ENCODE measurements around the gene ANKRD42. TPM values are rescaled to one million over a fixed set of nuclear protein-coding genes. Genes with fewer than 3 reads are reported as not detected.

ANKRD42 gene
- polyA plus RNA-seq, 1 of the 3 experiments (the other 2 are of a cell fraction): 13.3 TPM

DNA sequence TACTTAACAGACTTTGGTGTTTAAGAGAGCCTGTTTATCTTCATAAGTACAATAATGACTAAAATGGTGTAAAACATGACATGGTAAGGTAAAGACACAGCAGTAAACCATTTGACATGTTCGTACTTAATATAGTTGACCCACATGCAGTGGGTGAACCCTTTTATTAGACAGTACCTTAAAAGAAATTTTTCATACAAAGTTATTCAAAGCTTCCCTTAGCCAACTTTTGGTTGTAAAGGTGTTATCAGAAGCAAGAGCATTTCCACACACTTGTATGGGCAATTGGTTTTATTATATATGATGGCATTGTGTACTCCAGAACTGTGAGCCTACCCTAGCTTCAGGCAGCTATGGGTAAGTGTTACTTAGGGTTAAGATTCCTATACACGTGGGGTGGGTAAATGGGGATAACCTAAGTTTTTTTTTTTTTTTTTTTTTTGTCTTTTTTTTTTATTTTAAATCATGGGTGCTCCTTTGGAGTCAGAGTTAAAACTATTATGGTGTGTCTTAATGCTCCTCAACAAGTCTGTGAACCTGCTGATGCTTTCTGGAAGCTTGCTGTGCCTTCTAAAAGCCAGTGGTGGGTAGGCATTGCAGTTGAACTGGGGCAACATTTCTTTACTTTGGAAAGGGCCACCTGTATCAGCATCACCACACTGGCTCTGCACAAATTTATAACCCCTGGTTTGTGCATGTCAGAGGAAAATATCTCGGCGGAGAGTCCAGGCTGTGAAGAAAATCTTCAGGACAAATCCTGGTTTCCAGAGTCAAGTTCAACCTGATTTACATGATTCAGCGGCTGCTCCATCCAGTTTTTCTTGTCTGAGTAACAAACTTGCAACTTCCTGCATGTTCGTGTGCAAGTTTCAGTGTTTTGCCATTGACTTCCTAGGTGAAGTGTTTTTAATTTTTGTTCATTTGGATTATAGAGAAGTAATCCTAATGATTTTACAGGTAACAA is 33.3 kb upstream of the ANKRD42 start:
- H4K20me1 ChIP-seq (ENCODE audit: insufficient read depth): peaks cover 48% of the 10 kb centered on the region
- peaks cover 15% of the 10 kb centered on the region for H3F3A ChIP-seq (replicated peaks; ENCODE audit: insufficient read depth)
- peaks cover 83% of the 10 kb centered on the region for H3K79me2 ChIP-seq (ENCODE audit: insufficient read depth)
- peaks cover 11 to 16% of the 10 kb centered on the region in 2 experiments; a peak in 3 of 4 replicates for H3K4me1 ChIP-seq (ENCODE audit: control insufficient read depth in 1 of 2, insufficient read depth in 2 of 2, low read depth in 1 of 2, low read length in 1 of 2)
- TF ChIP-seq FOSL2 (IDR thresholded peaks at IDR 0.05; ENCODE audit: borderline replicate concordance, low read depth) (no peak), POLR2AphosphoS5 (IDR thresholded peaks at IDR 0.05; ENCODE audit: low read depth, low read length) (peak; percentile 32; the same call in 1 of the 2 replicates)
- peak overlapping the region; percentile 98; the same call in 1 of the 2 replicates for H3K9ac ChIP-seq
- no peak overlapping the region for H2AFZ ChIP-seq (ENCODE audit: low read depth)
- H3K4me2 ChIP-seq: peak overlapping the region; percentile 91
- no peak for DNase-seq
- 64% methylated on average over 6 of the region's 6 CpGs for WGBS (ENCODE audit: low lambda C conversion rate)
- no peak overlapping the region for H3K27ac ChIP-seq (ENCODE audit: low read depth in 2 of 2, low read length in 1 of 2)
- CTCF ChIA-PET: interaction anchor here (0.7 to 1.4 kb wide), 7 partner anchors 8 to 293 kb away, joined by 3 to 4 read pairs (median 3); partner anchors contain the start of genes ANKRD42 and DDIAS
- POLR2A ChIA-PET: interaction anchor here (0.6 to 0.7 kb wide), 2 partner anchors 21 to 78 kb away, joined by 3 to 4 read pairs; no protein-coding TSS in a partner anchor
- no peaks in the 10 kb centered on the region for H3K9me2 ChIP-seq
- H3K4me3 ChIP-seq (ENCODE audit: low read depth in 2 of 2, low read length in 1 of 2): peak overlapping the region; percentile 92 to 95
- no peaks in the 10 kb centered on the region for H3K9me3 ChIP-seq
- H3K36me3 ChIP-seq (replicated peaks in 1 of 2; ENCODE audit: control insufficient read depth in 1 of 2, insufficient read depth in 2 of 2, low read length in 1 of 2): peaks cover 51 to 59% of the 10 kb centered on the region in 2 experiments
- H3K27me3 ChIP-seq (ENCODE audit: insufficient read depth): no peaks in the 10 kb centered on the region

DNA sequence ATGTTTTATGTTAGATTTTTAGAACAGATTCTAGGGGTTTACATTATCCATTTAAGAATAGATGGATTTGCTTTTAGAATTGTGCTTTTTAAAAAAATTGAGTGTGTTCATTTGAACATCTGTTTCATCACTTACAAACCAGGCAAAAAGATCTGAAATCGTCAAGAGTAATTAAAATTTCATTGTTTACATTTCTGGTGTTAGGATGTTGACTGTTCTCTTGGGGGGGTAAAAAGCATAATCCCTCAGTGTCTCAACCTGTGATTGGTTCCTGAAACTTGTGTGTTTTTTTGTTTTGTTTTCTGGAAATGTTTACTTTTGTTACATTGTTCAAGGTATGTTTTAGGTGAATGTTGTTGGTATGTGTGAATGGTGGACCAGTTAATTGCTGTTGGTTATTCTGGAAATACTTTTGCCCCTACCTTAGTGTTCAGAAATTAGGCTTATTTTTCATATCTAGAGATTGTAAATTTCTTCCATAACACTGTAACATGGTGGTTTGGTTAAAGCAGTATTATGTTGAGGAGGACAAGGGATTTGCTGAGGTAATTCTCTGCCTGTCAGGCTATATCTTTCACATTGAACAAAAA is 31.8 kb upstream of the ANKRD42 start:
- H3F3A ChIP-seq (replicated peaks; ENCODE audit: insufficient read depth): peaks cover 12% of the 10 kb centered on the region
- no peak overlapping the region for H2AFZ ChIP-seq (ENCODE audit: low read depth)
- H4K20me1 ChIP-seq (ENCODE audit: insufficient read depth): peaks cover 48% of the 10 kb centered on the region
- ChIA-PET CTCF (interaction anchor here (0.7 to 0.9 kb wide), 2 partner anchors 235 to 294 kb away, joined by 3 read pairs; no protein-coding TSS in a partner anchor), POLR2A (no interaction called here)
- TF ChIP-seq FOXJ3 (CRISPR knock-in tag; IDR thresholded peaks at IDR 0.05) (no peak), TAF1 (IDR thresholded peaks at IDR 0.05; ENCODE audit: borderline replicate concordance, low read depth, low read length) (no peak), MXI1 (IDR thresholded peaks at IDR 0.05; ENCODE audit: low read depth, low read length) (no peak), EZH2phosphoT487 (IDR thresholded peaks at IDR 0.05; ENCODE audit: borderline replicate concordance, low read depth) (no peak), RXRA (IDR thresholded peaks at IDR 0.05; ENCODE audit: borderline replicate concordance, low read depth) (no peak), FOSL2 (IDR thresholded peaks at IDR 0.05; ENCODE audit: borderline replicate concordance, low read depth) (no peak), MEF2A (IDR thresholded peaks at IDR 0.05; ENCODE audit: borderline replicate concordance, low read depth) (no peak), RAD21 (IDR thresholded peaks at IDR 0.05; ENCODE audit: low read length) (no peak)
- TF ChIP-seq, protein P1, sequence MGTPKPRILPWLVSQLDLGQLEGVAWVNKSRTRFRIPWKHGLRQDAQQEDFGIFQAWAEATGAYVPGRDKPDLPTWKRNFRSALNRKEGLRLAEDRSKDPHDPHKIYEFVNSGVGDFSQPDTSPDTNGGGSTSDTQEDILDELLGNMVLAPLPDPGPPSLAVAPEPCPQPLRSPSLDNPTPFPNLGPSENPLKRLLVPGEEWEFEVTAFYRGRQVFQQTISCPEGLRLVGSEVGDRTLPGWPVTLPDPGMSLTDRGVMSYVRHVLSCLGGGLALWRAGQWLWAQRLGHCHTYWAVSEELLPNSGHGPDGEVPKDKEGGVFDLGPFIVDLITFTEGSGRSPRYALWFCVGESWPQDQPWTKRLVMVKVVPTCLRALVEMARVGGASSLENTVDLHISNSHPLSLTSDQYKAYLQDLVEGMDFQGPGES (IDR thresholded peaks at IDR 0.05; ENCODE audit: low read depth, low read length): no peak
- TF ChIP-seq, protein P2, sequence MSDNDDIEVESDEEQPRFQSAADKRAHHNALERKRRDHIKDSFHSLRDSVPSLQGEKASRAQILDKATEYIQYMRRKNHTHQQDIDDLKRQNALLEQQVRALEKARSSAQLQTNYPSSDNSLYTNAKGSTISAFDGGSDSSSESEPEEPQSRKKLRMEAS (IDR thresholded peaks at IDR 0.05; ENCODE audit: low read depth): no peak
- TF ChIP-seq, protein P3, sequence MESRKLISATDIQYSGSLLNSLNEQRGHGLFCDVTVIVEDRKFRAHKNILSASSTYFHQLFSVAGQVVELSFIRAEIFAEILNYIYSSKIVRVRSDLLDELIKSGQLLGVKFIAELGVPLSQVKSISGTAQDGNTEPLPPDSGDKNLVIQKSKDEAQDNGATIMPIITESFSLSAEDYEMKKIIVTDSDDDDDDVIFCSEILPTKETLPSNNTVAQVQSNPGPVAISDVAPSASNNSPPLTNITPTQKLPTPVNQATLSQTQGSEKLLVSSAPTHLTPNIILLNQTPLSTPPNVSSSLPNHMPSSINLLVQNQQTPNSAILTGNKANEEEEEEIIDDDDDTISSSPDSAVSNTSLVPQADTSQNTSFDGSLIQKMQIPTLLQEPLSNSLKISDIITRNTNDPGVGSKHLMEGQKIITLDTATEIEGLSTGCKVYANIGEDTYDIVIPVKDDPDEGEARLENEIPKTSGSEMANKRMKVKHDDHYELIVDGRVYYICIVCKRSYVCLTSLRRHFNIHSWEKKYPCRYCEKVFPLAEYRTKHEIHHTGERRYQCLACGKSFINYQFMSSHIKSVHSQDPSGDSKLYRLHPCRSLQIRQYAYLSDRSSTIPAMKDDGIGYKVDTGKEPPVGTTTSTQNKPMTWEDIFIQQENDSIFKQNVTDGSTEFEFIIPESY (IDR thresholded peaks at IDR 0.05; ENCODE audit: borderline replicate concordance, low read depth): no peak
- TF ChIP-seq, protein P4, sequence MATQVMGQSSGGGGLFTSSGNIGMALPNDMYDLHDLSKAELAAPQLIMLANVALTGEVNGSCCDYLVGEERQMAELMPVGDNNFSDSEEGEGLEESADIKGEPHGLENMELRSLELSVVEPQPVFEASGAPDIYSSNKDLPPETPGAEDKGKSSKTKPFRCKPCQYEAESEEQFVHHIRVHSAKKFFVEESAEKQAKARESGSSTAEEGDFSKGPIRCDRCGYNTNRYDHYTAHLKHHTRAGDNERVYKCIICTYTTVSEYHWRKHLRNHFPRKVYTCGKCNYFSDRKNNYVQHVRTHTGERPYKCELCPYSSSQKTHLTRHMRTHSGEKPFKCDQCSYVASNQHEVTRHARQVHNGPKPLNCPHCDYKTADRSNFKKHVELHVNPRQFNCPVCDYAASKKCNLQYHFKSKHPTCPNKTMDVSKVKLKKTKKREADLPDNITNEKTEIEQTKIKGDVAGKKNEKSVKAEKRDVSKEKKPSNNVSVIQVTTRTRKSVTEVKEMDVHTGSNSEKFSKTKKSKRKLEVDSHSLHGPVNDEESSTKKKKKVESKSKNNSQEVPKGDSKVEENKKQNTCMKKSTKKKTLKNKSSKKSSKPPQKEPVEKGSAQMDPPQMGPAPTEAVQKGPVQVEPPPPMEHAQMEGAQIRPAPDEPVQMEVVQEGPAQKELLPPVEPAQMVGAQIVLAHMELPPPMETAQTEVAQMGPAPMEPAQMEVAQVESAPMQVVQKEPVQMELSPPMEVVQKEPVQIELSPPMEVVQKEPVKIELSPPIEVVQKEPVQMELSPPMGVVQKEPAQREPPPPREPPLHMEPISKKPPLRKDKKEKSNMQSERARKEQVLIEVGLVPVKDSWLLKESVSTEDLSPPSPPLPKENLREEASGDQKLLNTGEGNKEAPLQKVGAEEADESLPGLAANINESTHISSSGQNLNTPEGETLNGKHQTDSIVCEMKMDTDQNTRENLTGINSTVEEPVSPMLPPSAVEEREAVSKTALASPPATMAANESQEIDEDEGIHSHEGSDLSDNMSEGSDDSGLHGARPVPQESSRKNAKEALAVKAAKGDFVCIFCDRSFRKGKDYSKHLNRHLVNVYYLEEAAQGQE (IDR thresholded peaks at IDR 0.05; ENCODE audit: low read depth, low read length): no peak
- TF ChIP-seq, protein P5, sequence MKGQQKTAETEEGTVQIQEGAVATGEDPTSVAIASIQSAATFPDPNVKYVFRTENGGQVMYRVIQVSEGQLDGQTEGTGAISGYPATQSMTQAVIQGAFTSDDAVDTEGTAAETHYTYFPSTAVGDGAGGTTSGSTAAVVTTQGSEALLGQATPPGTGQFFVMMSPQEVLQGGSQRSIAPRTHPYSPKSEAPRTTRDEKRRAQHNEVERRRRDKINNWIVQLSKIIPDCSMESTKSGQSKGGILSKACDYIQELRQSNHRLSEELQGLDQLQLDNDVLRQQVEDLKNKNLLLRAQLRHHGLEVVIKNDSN (IDR thresholded peaks at IDR 0.05; ENCODE audit: borderline replicate concordance, low read depth): no peak
- H3K4me3 ChIP-seq (ENCODE audit: low read depth in 2 of 2, low read length in 1 of 2): no peak overlapping the region
- peak overlapping the region; percentile 91; the same call in 1 of the 2 replicates for H3K4me2 ChIP-seq
- H3K79me2 ChIP-seq (ENCODE audit: insufficient read depth): peaks cover 98% of the 10 kb centered on the region
- no peaks in the 10 kb centered on the region for H3K9me3 ChIP-seq
- DNase-seq: no peak
- H3K27ac ChIP-seq (ENCODE audit: low read depth in 2 of 2, low read length in 1 of 2): no peak overlapping the region
- H3K9ac ChIP-seq: no peak overlapping the region
- no peaks in the 10 kb centered on the region for H3K27me3 ChIP-seq (ENCODE audit: insufficient read depth)
- no peaks in the 10 kb centered on the region for H3K9me2 ChIP-seq
- H3K36me3 ChIP-seq (replicated peaks in 1 of 2; ENCODE audit: control insufficient read depth in 1 of 2, insufficient read depth in 2 of 2, low read length in 1 of 2): peaks cover 66 to 74% of the 10 kb centered on the region in 2 experiments
- peaks cover 11 to 16% of the 10 kb centered on the region in 2 experiments; a peak in 3 of 4 replicates for H3K4me1 ChIP-seq (ENCODE audit: control insufficient read depth in 1 of 2, insufficient read depth in 2 of 2, low read depth in 1 of 2, low read length in 1 of 2)
- WGBS (ENCODE audit: low lambda C conversion rate): 61% methylated on average over 1 of the region's 1 CpG
